Caco-2 (cell line): ENCODE measurements around the gene CXorf58. TPM values are rescaled to one million over a fixed set of nuclear protein-coding genes. Genes with fewer than 3 reads are reported as not detected.

Experiments used
- BruUV-seq: library from RNA; stranded (reverse); fragments of 400-500 nt; replicated peaks from 2 replicates; lab custom pipeline; 2021; lab: Mats Ljungman, UMichigan
- CTCF ChIA-PET: fragments of 300-600 bp; sonication (Branson Sonifier 250); formaldehyde crosslinking; loops from one replicate; lab custom pipeline; 2022; ENCODE audit warnings: antibody characterized with exemption; lab: Charles Lee
- POLR2A ChIA-PET: fragments of 300-600 bp; sonication (Branson Sonifier 250); formaldehyde crosslinking; loops from one replicate; lab custom pipeline; 2022; ENCODE audit warnings: antibody characterized with exemption; lab: Charles Lee
- DNase-seq, 2 experiments: peaks; one replicate each; pipeline versions ENCODE4 v3.0.0 to v3.0.0-alpha.2; 2020 to 2022
- H3K27me3 ChIP-seq: replicated peaks from 2 replicates; pipeline ENCODE4 v1.6.0; 2011; ENCODE audit warnings: low read length; ENCODE audit not compliant: control insufficient read depth, insufficient read depth
- H3K36me3 ChIP-seq: 2 replicates; pipeline ENCODE4 v1.5.1; 2011; ENCODE audit warnings: low read length; ENCODE audit not compliant: control insufficient read depth, insufficient read depth
- H3K4me1 ChIP-seq: fragments of 250-450 bp; sonication (Bioruptor Pico); 2 replicates; pipeline ENCODE4 v1.5.1; 2020; ENCODE audit warnings: mild to moderate bottlenecking
- H3K4me3 ChIP-seq: 2 replicates; pipeline ENCODE4 v1.5.1; 2011; ENCODE audit warnings: low read depth, mild to moderate bottlenecking, control low read depth, low read length
- H3K9me3 ChIP-seq: fragments of 250-450 bp; sonication (Bioruptor Pico); 2 replicates; pipeline ENCODE4 v1.5.1; 2020; ENCODE audit warnings: mild to moderate bottlenecking, moderate library complexity
- H3K27ac Mint-ChIP-seq: one replicate; pipeline ENCODE4 v1.8.0; 2022; ENCODE audit warnings: mixed read lengths; ENCODE audit not compliant: unreplicated experiment
- H3K27me3 Mint-ChIP-seq: one replicate; pipeline ENCODE4 v1.8.0; 2022; ENCODE audit warnings: mixed read lengths; ENCODE audit not compliant: insufficient read depth, unreplicated experiment
- H3K36me3 Mint-ChIP-seq: one replicate; pipeline ENCODE4 v1.8.0; 2022; ENCODE audit warnings: mild to moderate bottlenecking, mixed read lengths; ENCODE audit not compliant: insufficient read depth, unreplicated experiment
- H3K4me1 Mint-ChIP-seq: one replicate; pipeline ENCODE4 v1.8.0; 2022; ENCODE audit warnings: low read depth, mixed read lengths; ENCODE audit not compliant: unreplicated experiment
- H3K4me3 Mint-ChIP-seq: one replicate; pipeline ENCODE4 v1.8.0; 2022; ENCODE audit warnings: mild to moderate bottlenecking, moderate library complexity, mixed read lengths; ENCODE audit not compliant: unreplicated experiment
- H3K9me3 Mint-ChIP-seq: one replicate; pipeline ENCODE4 v1.8.0; 2022; ENCODE audit warnings: mixed read lengths; ENCODE audit not compliant: unreplicated experiment
- intact Hi-C: fragments of 100-400 bp; cut with micrococcal nuclease; formaldehyde crosslinking; loops from one replicate; pipeline ENCODE4 v1.10.0; 2022; ENCODE audit not compliant: unreplicated experiment
- total RNA-seq: library from RNA; stranded (reverse); gene quantifications from 2 replicates; pipeline ENCODE4 v1.2.3, GENCODE V29; 2022
- TF ChIP-seq, protein P1 (sequence below), 2 experiments: fragments of 200-600 bp in 1 of 2; IDR thresholded peaks; 1 replicate in 1 of 2; 2 replicates in 1 of 2; pipeline versions ENCODE4 v1.5.1 to v1.8.0; 2011 to 2022; ENCODE audit warnings: antibody characterized with exemption in 1 of 2, control low read depth in 1 of 2, inconsistent platforms in 1 of 2, low read depth in 1 of 2, low read length in 1 of 2, mild to moderate bottlenecking in 1 of 2, moderate library complexity in 1 of 2; ENCODE audit not compliant: insufficient read depth in 1 of 2, severe bottlenecking in 1 of 2, unreplicated experiment in 1 of 2

The CXorf58 gene
- total RNA-seq, 1 experiment from 2014 or later = not detected

DNA sequence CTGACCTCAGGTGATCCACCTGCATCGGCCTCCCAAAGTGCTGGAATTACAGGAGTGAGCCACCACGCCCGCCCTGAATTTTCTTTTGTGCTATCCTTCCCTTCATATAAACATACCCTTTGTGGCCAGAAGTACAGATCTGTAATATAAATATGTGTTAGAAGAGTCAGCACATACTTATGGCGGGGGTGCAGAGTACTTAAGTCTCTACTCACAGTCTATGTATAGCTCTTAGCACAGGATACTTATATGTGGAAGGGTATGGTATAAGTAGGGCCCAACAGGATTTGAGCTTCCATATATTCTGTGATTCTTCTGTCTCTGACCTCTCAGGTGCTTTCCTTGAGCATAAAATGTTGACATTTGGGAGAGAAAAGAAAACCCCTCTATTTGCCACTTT, 18.2 kb downstream of the CXorf58 start:
- CTCF ChIA-PET = no interaction called here
- H3K27me3 ChIP-seq = no peaks in the 10 kb centered on the region
- Mint-ChIP-seq H3K9me3 (no peaks in the 10 kb centered on the region), H3K4me3 (no peak overlapping the region), H3K27me3 (no peaks in the 10 kb centered on the region), H3K4me1 (no peaks in the 10 kb centered on the region), H3K27ac (no peak overlapping the region), H3K36me3 (no peaks in the 10 kb centered on the region)
- H3K36me3 ChIP-seq = no peaks in the 10 kb centered on the region
- TF ChIP-seq, protein P1, sequence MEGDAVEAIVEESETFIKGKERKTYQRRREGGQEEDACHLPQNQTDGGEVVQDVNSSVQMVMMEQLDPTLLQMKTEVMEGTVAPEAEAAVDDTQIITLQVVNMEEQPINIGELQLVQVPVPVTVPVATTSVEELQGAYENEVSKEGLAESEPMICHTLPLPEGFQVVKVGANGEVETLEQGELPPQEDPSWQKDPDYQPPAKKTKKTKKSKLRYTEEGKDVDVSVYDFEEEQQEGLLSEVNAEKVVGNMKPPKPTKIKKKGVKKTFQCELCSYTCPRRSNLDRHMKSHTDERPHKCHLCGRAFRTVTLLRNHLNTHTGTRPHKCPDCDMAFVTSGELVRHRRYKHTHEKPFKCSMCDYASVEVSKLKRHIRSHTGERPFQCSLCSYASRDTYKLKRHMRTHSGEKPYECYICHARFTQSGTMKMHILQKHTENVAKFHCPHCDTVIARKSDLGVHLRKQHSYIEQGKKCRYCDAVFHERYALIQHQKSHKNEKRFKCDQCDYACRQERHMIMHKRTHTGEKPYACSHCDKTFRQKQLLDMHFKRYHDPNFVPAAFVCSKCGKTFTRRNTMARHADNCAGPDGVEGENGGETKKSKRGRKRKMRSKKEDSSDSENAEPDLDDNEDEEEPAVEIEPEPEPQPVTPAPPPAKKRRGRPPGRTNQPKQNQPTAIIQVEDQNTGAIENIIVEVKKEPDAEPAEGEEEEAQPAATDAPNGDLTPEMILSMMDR (IDR thresholded peaks at IDR 0.05; ENCODE audit: insufficient read depth in 1 of 2, low read depth in 1 of 2, low read length in 1 of 2, severe bottlenecking in 1 of 2, unreplicated experiment in 1 of 2) = no peak
- H3K4me3 ChIP-seq = no peak overlapping the region
- H3K9me3 ChIP-seq = no peaks in the 10 kb centered on the region
- POLR2A ChIA-PET = no interaction called here
- intact Hi-C loops = no loop called here
- peaks cover 5% of the 10 kb centered on the region for H3K4me1 ChIP-seq
- no peak for DNase-seq
- BruUV-seq = no TSS peak

DNA sequence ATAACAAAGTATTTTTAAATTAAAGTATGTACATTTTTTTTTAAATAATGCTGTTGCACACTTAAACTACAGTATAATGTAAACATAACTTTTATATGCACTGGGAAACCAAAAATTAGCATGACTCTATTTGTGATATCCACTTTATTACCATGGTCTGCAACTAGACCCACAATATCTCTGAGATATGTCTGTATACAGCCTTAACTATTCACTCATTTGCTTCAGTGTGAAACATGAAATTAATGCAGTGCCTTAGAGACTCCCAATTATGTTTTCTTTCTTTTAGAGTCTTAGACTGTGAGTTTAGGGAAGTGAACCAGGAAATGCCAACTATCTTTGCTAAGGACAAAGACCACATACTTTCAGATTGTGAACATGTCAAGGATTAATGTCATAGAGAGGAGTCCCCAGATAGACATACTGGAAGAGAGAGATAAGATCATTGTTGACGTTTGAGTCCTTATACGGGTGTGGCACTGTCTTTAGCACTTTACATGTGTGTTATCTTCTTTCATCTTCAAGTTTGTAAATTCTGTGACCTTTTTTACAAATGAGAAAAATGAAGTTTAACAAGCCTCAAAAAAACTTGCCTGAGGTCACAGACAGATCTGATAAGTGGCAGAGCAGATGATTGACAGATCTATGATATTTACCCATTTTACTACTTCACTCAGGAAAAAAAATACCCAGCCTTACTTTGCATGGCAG, 23.2 kb downstream of the CXorf58 start:
- TF ChIP-seq, protein P1 (IDR thresholded peaks at IDR 0.05; ENCODE audit: insufficient read depth in 1 of 2, low read depth in 1 of 2, low read length in 1 of 2, severe bottlenecking in 1 of 2, unreplicated experiment in 1 of 2) = no peak
- Histone ChIP-seq H3K27me3 (no peaks in the 10 kb centered on the region), H3K4me3 (no peak overlapping the region), H3K36me3 (no peaks in the 10 kb centered on the region), H3K4me1 (peaks cover 15% of the 10 kb centered on the region), H3K9me3 (no peaks in the 10 kb centered on the region)
- H3K27ac Mint-ChIP-seq = no peak overlapping the region
- H3K4me1 Mint-ChIP-seq = no peaks in the 10 kb centered on the region
- POLR2A ChIA-PET = no interaction called here
- no TSS peak for BruUV-seq
- peak; percentile 36 to 51 for DNase-seq
- intact Hi-C loops = loop anchor here (5.0 to 10.0 kb wide), 2 partner anchors 51 to 94 kb away; partner anchors contain the start of gene KLHL15
- H3K4me3 Mint-ChIP-seq = no peak overlapping the region
- CTCF ChIA-PET = no interaction called here
- H3K9me3 Mint-ChIP-seq = no peaks in the 10 kb centered on the region
- no peaks in the 10 kb centered on the region for H3K27me3 Mint-ChIP-seq
- no peaks in the 10 kb centered on the region for H3K36me3 Mint-ChIP-seq

DNA sequence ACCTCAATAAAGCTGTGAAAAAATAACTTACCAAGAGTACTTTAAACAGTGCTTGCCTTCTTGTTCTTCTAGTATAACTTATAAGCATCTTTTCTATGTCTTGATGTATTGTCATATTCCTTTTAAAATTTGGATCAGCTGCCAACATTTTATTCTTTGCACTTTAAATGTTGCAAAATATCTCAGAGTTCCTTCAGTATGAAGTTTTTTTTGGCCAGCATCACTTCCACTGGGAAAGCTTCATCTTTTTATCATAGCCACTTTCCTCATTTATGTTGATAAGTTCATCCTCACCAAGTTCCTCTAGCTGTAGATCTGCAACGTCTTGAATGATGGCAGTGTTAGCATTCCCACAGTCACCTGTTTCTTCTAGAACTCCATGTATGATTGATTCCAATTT, 24.2 kb downstream of the CXorf58 start:
- CTCF ChIA-PET = no interaction called here
- H3K27ac Mint-ChIP-seq = no peak overlapping the region

More for the DNA sequence above, 24.2 kb downstream of the CXorf58 start:
- TF ChIP-seq, protein P1 (IDR thresholded peaks at IDR 0.05; ENCODE audit: insufficient read depth in 1 of 2, low read depth in 1 of 2, low read length in 1 of 2, severe bottlenecking in 1 of 2, unreplicated experiment in 1 of 2) = no peak
- H3K9me3 Mint-ChIP-seq = no peaks in the 10 kb centered on the region
- H3K27me3 Mint-ChIP-seq = no peaks in the 10 kb centered on the region
- no peaks in the 10 kb centered on the region for H3K36me3 Mint-ChIP-seq
- H3K4me3 Mint-ChIP-seq = no peak overlapping the region
- no peaks in the 10 kb centered on the region for H3K9me3 ChIP-seq
- POLR2A ChIA-PET = no interaction called here
- peaks cover 15% of the 10 kb centered on the region for H3K4me1 ChIP-seq
- H3K36me3 ChIP-seq = no peaks in the 10 kb centered on the region
- H3K27me3 ChIP-seq = no peaks in the 10 kb centered on the region
- no peak for DNase-seq
- no TSS peak for BruUV-seq
- no peaks in the 10 kb centered on the region for H3K4me1 Mint-ChIP-seq
- intact Hi-C loops = loop anchor here (5.0 to 10.0 kb wide), 2 partner anchors 50 to 93 kb away; partner anchors contain the start of gene KLHL15
- no peak overlapping the region for H3K4me3 ChIP-seq
